GM23248 (cell line): ENCODE data around the gene TFEC.

Experiments used
- EZH2 ChIP-seq: fragments of 200-600 bp; sonication (generic); IDR thresholded peaks from 2 replicates; pipeline ENCODE4 v1.6.1; 2018; ENCODE audit warnings: antibody characterized with exemption, mild to moderate bottlenecking; ENCODE audit not compliant: insufficient read depth, poor library complexity, severe bottlenecking
- EZH2phosphoT487 ChIP-seq: fragments of 200-600 bp; sonication (generic); IDR thresholded peaks from 2 replicates; pipeline ENCODE4 v1.6.1; 2018; ENCODE audit warnings: antibody characterized with exemption, moderate library complexity, mild to moderate bottlenecking, low read depth; ENCODE audit not compliant: insufficient read depth

GRCh38 chr7:115889669-115889984 is 140.9 kb downstream of the TFEC start:
- TF ChIP-seq EZH2, result no peak
- TF ChIP-seq EZH2phosphoT487, result no peak
